Measurements from ENCODE around the gene METTL24.
"Not testable (repeated sequence)": the region's sequence is repeated elsewhere in the genome, so short reads cannot be mapped to it uniquely, and the experiment has no call there.

METTL24 gene

GRCh38 chr6:110309432-110309831, 48.7 kb downstream of the METTL24 start:
- not testable (repeated sequence) for DNase-seq

- DNase-seq: no peak
Observed at GRCh38 chr6:110307368-110307767, 50.8 kb downstream of the METTL24 start.

GRCh38 chr6:110305832-110306231, 52.3 kb downstream of the METTL24 start:
- not testable (repeated sequence) for DNase-seq

- not testable (repeated sequence) for DNase-seq
Observed at GRCh38 chr6:110303692-110304091, 54.5 kb downstream of the METTL24 start.

- DNase-seq: no peak
Observed at GRCh38 chr6:110298916-110299315, 59.2 kb downstream of the METTL24 start.

GRCh38 chr6:110298411-110298810, 59.7 kb downstream of the METTL24 start:
- DNase-seq: no peak

GRCh38 chr6:110296241-110297025, 61.7 kb downstream of the METTL24 start:
- no peak for DNase-seq

GRCh38 chr6:110295451-110296165, 62.5 kb downstream of the METTL24 start:
- DNase-seq: no peak

GRCh38 chr6:110287462-110288341, 70.4 kb downstream of the METTL24 start:
- no peak for DNase-seq

GRCh38 chr6:110285306-110286060, 72.7 kb downstream of the METTL24 start:
- no peak for DNase-seq

- DNase-seq: no peak
Observed at GRCh38 chr6:110284855-110285254, 73.3 kb downstream of the METTL24 start.

- DNase-seq: no peak
Observed at GRCh38 chr6:110283657-110284056, 74.5 kb downstream of the METTL24 start.

- no peak for DNase-seq
Observed at GRCh38 chr6:110282412-110282811, 75.7 kb downstream of the METTL24 start.

GRCh38 chr6:110277100-110277665, 81.0 kb downstream of the METTL24 start:
- DNase-seq: no peak

- not testable (repeated sequence) for DNase-seq
Observed at GRCh38 chr6:110272781-110273180, 85.4 kb downstream of the METTL24 start.

- no peak for DNase-seq
Observed at GRCh38 chr6:110271732-110272022, 86.5 kb downstream of the METTL24 start.

- DNase-seq: no peak
Observed at GRCh38 chr6:110270165-110270564, 88.0 kb downstream of the METTL24 start.

GRCh38 chr6:110269623-110270022, 88.5 kb downstream of the METTL24 start:
- no peak for DNase-seq

- DNase-seq: no peak
Observed at GRCh38 chr6:110266996-110267395, 91.2 kb downstream of the METTL24 start.

GRCh38 chr6:110265273-110265672, 92.9 kb downstream of the METTL24 start:
- no peak for DNase-seq

GRCh38 chr6:110256366-110256765, 101.8 kb downstream of the METTL24 start:
- DNase-seq: no peak

GRCh38 chr6:110255211-110255750, 102.9 kb downstream of the METTL24 start:
- DNase-seq: no peak

All from activated CD4-positive, alpha-beta T cell treated with anti-CD3 and anti-CD28 coated beads, Interleukin-2, amount 50 U/mL, for 16 hours (primary cell).